GM12864 (cell line): ENCODE data around the gene NACA.
A peak's percentile ranks its signal among the peaks of the same experiment; 100 is the strongest.

Source experiments
- DNase-seq: peaks from one replicate; pipeline ENCODE4 v3.0.0-alpha.2; 2011; ENCODE audit warnings: low read depth
- H3K4me3 ChIP-seq: 2 replicates; pipeline ENCODE4 v1.5.1; 2011; ENCODE audit warnings: mild to moderate bottlenecking, low read depth, low read length, control low read depth
- CTCF ChIP-seq: IDR thresholded peaks from 2 replicates; pipeline ENCODE4 v1.5.1; 2011; ENCODE audit warnings: low read depth, mild to moderate bottlenecking, moderate library complexity, low read length, control low read depth, inconsistent platforms; ENCODE audit errors: missing control alignments

Gene NACA

GRCh38 chr12:56723352-56723751 lies 1.7 kb downstream of the NACA start:
- DNase-seq = no peak
- peak overlapping the region; percentile 96 for H3K4me3 ChIP-seq
- TF ChIP-seq CTCF = no peak

- DNase-seq = no peak
- peak overlapping the region; percentile 96 for H3K4me3 ChIP-seq
- no peak for TF ChIP-seq CTCF
Observed at GRCh38 chr12:56722832-56723231, 2.3 kb downstream of the NACA start.

GRCh38 chr12:56721721-56722120 lies 3.4 kb downstream of the NACA start:
- peak overlapping the region; percentile 8 for H3K4me3 ChIP-seq
- DNase-seq = no peak
- no peak for TF ChIP-seq CTCF

DNA sequence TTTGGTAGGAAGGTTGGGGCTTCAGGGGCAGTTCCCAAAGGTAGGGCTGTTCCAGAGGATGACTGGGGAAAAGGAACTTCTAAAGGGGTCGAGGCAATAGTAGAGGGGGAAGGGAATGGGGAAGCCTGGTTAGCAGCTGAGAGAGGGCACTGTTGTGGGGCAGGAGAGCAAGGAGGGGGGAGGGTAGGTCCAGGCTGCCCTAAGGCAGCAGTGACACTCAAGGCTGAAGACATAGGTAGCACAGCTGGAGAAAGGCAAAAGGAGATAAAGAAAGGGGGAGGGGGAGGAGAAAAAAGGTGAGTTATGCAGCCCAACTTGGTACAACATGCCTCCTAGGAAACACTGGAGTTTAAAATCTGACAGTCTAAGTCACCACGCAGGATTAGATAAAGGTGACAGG lies 3.9 kb downstream of the NACA start:
- no peak overlapping the region; the same call in 1 of the 2 replicates for H3K4me3 ChIP-seq

DNA sequence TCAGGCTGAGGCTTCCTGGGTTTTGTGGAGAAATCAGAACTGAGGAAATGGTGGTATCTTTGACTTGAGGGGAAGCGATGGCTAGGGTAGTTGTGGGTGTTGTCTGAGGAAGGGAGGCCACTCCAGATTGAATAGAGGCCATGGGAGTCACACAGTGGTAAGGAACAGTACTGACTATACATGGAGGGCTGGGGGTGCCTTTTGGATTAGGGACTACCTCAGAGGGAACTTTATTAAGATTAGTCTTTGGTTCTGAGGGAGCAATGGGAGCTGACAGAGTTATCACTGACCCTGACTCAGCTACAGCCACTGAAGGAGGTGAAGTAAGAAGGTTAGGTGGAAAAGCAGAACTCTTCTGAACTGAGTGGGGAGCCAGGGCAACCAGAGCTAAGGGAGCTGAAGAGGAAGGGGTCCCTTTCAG lies 4.4 kb downstream of the NACA start:
- no peak overlapping the region for H3K4me3 ChIP-seq

More for the DNA sequence above, 3.9 kb downstream of the NACA start:
- TF ChIP-seq CTCF = no peak
- DNase-seq = no peak

DNA sequence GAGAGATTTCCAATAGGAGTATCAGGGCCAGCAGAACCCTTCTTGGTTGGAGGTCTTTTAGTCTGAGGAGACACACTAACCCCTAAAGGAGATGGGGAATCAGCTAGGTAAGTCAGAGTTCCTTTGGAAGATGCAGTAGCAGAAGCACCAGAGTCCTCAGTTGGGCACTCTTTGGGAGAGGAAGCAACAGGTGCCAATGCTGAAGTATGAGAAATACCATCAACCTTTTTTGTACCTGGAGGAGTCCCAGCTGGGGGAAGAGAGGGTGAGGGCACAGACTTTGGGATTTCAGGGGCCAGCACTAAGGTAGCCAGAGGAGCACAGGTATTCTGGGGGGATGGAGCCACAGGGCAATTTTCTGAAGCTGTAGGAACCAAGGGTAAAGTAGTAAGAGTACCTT lies 6.0 kb downstream of the NACA start:
- H3K4me3 ChIP-seq = no peak overlapping the region
- no peak for TF ChIP-seq CTCF
- no peak for DNase-seq

More for the DNA sequence above, 4.4 kb downstream of the NACA start:
- no peak for TF ChIP-seq CTCF
- DNase-seq = no peak

DNA sequence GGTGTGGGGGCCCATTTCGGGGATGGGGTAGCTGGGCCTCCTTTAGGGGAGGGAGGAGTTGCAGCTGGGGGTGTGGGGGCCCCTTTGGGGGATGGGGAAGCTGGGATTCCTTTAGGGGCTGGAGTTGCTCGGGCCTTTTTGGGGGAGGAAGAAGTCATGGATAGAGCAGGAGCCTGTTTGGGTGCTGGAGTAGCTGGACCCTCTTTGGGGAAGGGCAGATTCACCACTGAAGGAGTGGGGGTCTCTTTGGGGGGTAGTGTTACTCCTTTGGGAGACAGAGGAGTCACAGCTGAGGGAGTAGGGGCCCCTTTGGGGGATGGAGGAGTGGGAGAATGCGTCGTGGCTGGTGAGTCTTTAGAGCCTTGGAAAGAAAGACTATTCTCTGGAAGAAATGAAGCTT lies 6.5 kb downstream of the NACA start:
- DNase-seq = no peak
- H3K4me3 ChIP-seq = no peak overlapping the region
- TF ChIP-seq CTCF = no peak
